ENCODE measurements around the gene GPC6. TPM values are rescaled to one million over a fixed set of nuclear protein-coding genes. Genes with fewer than 3 reads are reported as not detected.

Gene GPC6
- total RNA-seq, 1 experiment from 2014 or later = not detected

DNA sequence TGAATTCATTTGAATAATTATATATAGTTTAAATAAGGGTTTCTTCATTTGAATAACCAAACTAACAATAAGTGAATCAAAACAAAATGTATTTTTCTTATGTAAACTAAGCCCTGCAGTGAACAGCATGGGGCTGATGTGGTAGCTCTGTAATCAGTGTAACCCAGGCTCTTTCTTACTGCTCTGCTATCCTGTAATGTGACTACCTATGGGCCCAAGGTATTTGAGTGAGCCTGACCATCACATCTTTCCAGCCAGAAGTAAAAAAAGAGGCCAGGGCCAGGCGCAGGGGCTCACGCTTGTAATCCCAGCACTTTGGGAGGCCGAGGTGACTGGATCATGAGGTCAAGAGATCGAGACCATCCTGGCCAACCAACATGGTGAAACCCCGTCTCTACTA lies 758.3 kb downstream of the GPC6 start:
- CTCF ChIA-PET = no interaction called here
- no peaks in the 10 kb centered on the region; the same call in 1 of the 2 replicates for H4K20me1 ChIP-seq (ENCODE audit: insufficient read depth)
- H3K27ac ChIP-seq = no peak overlapping the region
- no peak for DNase-seq
- H3K27me3 ChIP-seq (ENCODE audit: insufficient read depth, low read depth) = no peaks in the 10 kb centered on the region
- H3K4me1 ChIP-seq (replicated peaks; ENCODE audit: insufficient read depth) = no peaks in the 10 kb centered on the region
- POLR2A ChIA-PET (ENCODE audit: unreplicated experiment) = no interaction called here
- H3K9me3 ChIP-seq (ENCODE audit: insufficient read depth, low read depth) = no peaks in the 10 kb centered on the region
- no peak overlapping the region for H3K4me3 ChIP-seq
- H3K4me2 ChIP-seq = no peak overlapping the region
- no peaks in the 10 kb centered on the region for H3K36me3 ChIP-seq (ENCODE audit: low read depth)
- intact Hi-C loops (cut with micrococcal nuclease; ENCODE audit: unreplicated experiment) = no loop called here
- no peak overlapping the region for H2AFZ ChIP-seq
- H3K9me2 ChIP-seq (ENCODE audit: insufficient read depth) = no peaks in the 10 kb centered on the region
- no peaks in the 10 kb centered on the region for H3F3A ChIP-seq (ENCODE audit: insufficient read depth, low read depth)
- no TSS peak for BruUV-seq (replicated peaks)
- TF ChIP-seq EZH2 (IDR thresholded peaks at IDR 0.05; ENCODE audit: low read depth) = no peak
- TF ChIP-seq, protein P1, sequence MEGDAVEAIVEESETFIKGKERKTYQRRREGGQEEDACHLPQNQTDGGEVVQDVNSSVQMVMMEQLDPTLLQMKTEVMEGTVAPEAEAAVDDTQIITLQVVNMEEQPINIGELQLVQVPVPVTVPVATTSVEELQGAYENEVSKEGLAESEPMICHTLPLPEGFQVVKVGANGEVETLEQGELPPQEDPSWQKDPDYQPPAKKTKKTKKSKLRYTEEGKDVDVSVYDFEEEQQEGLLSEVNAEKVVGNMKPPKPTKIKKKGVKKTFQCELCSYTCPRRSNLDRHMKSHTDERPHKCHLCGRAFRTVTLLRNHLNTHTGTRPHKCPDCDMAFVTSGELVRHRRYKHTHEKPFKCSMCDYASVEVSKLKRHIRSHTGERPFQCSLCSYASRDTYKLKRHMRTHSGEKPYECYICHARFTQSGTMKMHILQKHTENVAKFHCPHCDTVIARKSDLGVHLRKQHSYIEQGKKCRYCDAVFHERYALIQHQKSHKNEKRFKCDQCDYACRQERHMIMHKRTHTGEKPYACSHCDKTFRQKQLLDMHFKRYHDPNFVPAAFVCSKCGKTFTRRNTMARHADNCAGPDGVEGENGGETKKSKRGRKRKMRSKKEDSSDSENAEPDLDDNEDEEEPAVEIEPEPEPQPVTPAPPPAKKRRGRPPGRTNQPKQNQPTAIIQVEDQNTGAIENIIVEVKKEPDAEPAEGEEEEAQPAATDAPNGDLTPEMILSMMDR (conservative IDR thresholded peaks at IDR 0.05) = no peak
- H3K79me2 ChIP-seq (ENCODE audit: low read depth) = no peaks in the 10 kb centered on the region

- Histone ChIP-seq H3K9me3 (ENCODE audit: insufficient read depth, low read depth) (no peaks in the 10 kb centered on the region), H2AFZ (no peak overlapping the region), H3K4me3 (no peak overlapping the region), H3K4me1 (replicated peaks; ENCODE audit: insufficient read depth) (no peaks in the 10 kb centered on the region), H3K27ac (no peak overlapping the region), H3K9me2 (ENCODE audit: insufficient read depth) (no peaks in the 10 kb centered on the region), H3K4me2 (no peak overlapping the region), H3K79me2 (ENCODE audit: low read depth) (no peaks in the 10 kb centered on the region), H4K20me1 (ENCODE audit: insufficient read depth) (no peaks in the 10 kb centered on the region), H3K36me3 (ENCODE audit: low read depth) (no peaks in the 10 kb centered on the region), H3F3A (ENCODE audit: insufficient read depth, low read depth) (no peaks in the 10 kb centered on the region), H3K27me3 (ENCODE audit: insufficient read depth, low read depth) (no peaks in the 10 kb centered on the region)
- POLR2A ChIA-PET (ENCODE audit: unreplicated experiment) = no interaction called here
- no peak for TF ChIP-seq EZH2 (IDR thresholded peaks at IDR 0.05; ENCODE audit: low read depth)
- TF ChIP-seq, protein P1 (conservative IDR thresholded peaks at IDR 0.05) = no peak
- intact Hi-C loops (cut with micrococcal nuclease; ENCODE audit: unreplicated experiment) = no loop called here
- CTCF ChIA-PET = no interaction called here
- no TSS peak for BruUV-seq (replicated peaks)
- DNase-seq = no peak
Observed at GRCh38 chr13:93987458-93987857, 760.9 kb downstream of the GPC6 start.

DNA sequence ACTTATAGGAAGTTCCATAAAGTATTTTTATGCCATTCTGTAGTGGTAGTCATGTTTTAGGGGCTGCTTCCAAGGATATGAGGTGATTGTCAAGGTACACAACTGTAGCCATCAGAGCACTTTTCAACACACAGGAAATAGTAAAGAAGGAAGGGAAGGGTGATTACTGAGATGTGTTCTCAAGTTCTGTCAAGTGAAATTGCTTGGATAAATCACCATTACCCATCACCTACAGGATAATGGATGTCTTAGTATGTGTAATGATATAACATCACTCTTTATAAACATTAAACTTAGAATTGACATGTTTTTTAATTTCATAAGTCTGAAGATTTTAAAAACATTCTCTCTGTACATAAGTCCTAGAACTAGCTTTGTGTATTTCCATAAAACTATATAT lies 765.0 kb downstream of the GPC6 start:
- no peaks in the 10 kb centered on the region for H3K36me3 ChIP-seq (ENCODE audit: low read depth)
- no peaks in the 10 kb centered on the region for H3K9me3 ChIP-seq (ENCODE audit: insufficient read depth, low read depth)
- no peaks in the 10 kb centered on the region for H3F3A ChIP-seq (ENCODE audit: insufficient read depth, low read depth)
- no peaks in the 10 kb centered on the region for H4K20me1 ChIP-seq (ENCODE audit: insufficient read depth)
- no peak overlapping the region for H3K4me2 ChIP-seq
- H2AFZ ChIP-seq = no peak overlapping the region
- no peaks in the 10 kb centered on the region for H3K9me2 ChIP-seq (ENCODE audit: insufficient read depth)
- DNase-seq = no peak
- no peaks in the 10 kb centered on the region for H3K4me1 ChIP-seq (replicated peaks; ENCODE audit: insufficient read depth)
- no TSS peak for BruUV-seq (replicated peaks)
- CTCF ChIA-PET = no interaction called here
- H3K27ac ChIP-seq = no peak overlapping the region
- no peaks in the 10 kb centered on the region for H3K79me2 ChIP-seq (ENCODE audit: low read depth)
- H3K4me3 ChIP-seq = no peak overlapping the region
- POLR2A ChIA-PET (ENCODE audit: unreplicated experiment) = no interaction called here
- TF ChIP-seq EZH2 (IDR thresholded peaks at IDR 0.05; ENCODE audit: low read depth) = no peak
- TF ChIP-seq, protein P1 (conservative IDR thresholded peaks at IDR 0.05) = no peak
- intact Hi-C loops (cut with micrococcal nuclease; ENCODE audit: unreplicated experiment) = no loop called here
- no peaks in the 10 kb centered on the region for H3K27me3 ChIP-seq (ENCODE audit: insufficient read depth, low read depth)
